Stimulated activated naive CD8-positive, alpha-beta T cell treated with anti-CD3 and anti-CD28 coated beads, Interleukin-15, Interleukin-2, amounts not matched to agents 100 ng/mL and 50 ng/mL, for 24 hours (primary cell): Measurements from ENCODE around the gene VASN.
A peak's percentile ranks its signal among the peaks of the same experiment; 100 is the strongest.

Experiments used
- H3K27ac Mint-ChIP-seq: one replicate; pipeline ENCODE4 v1.8.0; 2021; ENCODE audit warnings: mild to moderate bottlenecking, mixed read lengths
- H3K27me3 Mint-ChIP-seq: one replicate; pipeline ENCODE4 v1.8.0; 2021; ENCODE audit warnings: mixed read lengths
- H3K36me3 Mint-ChIP-seq: one replicate; pipeline ENCODE4 v1.8.0; 2021; ENCODE audit warnings: low read depth, mixed read lengths
- H3K4me1 Mint-ChIP-seq: one replicate; pipeline ENCODE4 v1.8.0; 2021; ENCODE audit warnings: low read depth, mixed read lengths
- H3K4me3 Mint-ChIP-seq: one replicate; pipeline ENCODE4 v1.8.0; 2021; ENCODE audit warnings: mild to moderate bottlenecking, mixed read lengths
- H3K9me3 Mint-ChIP-seq: one replicate; pipeline ENCODE4 v1.8.0; 2021; ENCODE audit warnings: mixed read lengths

Gene VASN

GRCh38 chr16:4404967-4405696 lies 33.5 kb downstream of the VASN start:
- Mint-ChIP-seq H3K27ac (no peak overlapping the region), H3K4me3 (no peak overlapping the region), H3K36me3 (peaks cover 14% of the 10 kb centered on the region), H3K27me3 (no peaks in the 10 kb centered on the region), H3K4me1 (no peaks in the 10 kb centered on the region), H3K9me3 (no peaks in the 10 kb centered on the region)

GRCh38 chr16:4407543-4408322 lies 36.1 kb downstream of the VASN start:
- no peak overlapping the region for H3K27ac Mint-ChIP-seq
- no peaks in the 10 kb centered on the region for H3K27me3 Mint-ChIP-seq
- no peak overlapping the region for H3K4me3 Mint-ChIP-seq
- no peaks in the 10 kb centered on the region for H3K9me3 Mint-ChIP-seq
- peaks cover 24% of the 10 kb centered on the region for H3K36me3 Mint-ChIP-seq
- H3K4me1 Mint-ChIP-seq, result peaks cover 10% of the 10 kb centered on the region

GRCh38 chr16:4408323-4408690 lies 36.7 kb downstream of the VASN start:
- H3K36me3 Mint-ChIP-seq, result peaks cover 24% of the 10 kb centered on the region
- H3K27ac Mint-ChIP-seq, result no peak overlapping the region
- no peak overlapping the region for H3K4me3 Mint-ChIP-seq
- H3K27me3 Mint-ChIP-seq, result no peaks in the 10 kb centered on the region
- peaks cover 16% of the 10 kb centered on the region for H3K4me1 Mint-ChIP-seq
- no peaks in the 10 kb centered on the region for H3K9me3 Mint-ChIP-seq

GRCh38 chr16:4409081-4409932 lies 37.7 kb downstream of the VASN start:
- H3K27me3 Mint-ChIP-seq, result no peaks in the 10 kb centered on the region
- no peak overlapping the region for H3K27ac Mint-ChIP-seq
- H3K9me3 Mint-ChIP-seq, result no peaks in the 10 kb centered on the region
- peaks cover 24% of the 10 kb centered on the region for H3K36me3 Mint-ChIP-seq
- no peak overlapping the region for H3K4me3 Mint-ChIP-seq
- H3K4me1 Mint-ChIP-seq, result peaks cover 24% of the 10 kb centered on the region

- Mint-ChIP-seq H3K27me3 (no peaks in the 10 kb centered on the region), H3K4me3 (no peak overlapping the region), H3K27ac (no peak overlapping the region), H3K9me3 (no peaks in the 10 kb centered on the region), H3K4me1 (peaks cover 36% of the 10 kb centered on the region), H3K36me3 (peaks cover 29% of the 10 kb centered on the region)
Observed at GRCh38 chr16:4410335-4411075, 38.9 kb downstream of the VASN start.

- Mint-ChIP-seq H3K27me3 (no peaks in the 10 kb centered on the region), H3K36me3 (peaks cover 31% of the 10 kb centered on the region), H3K4me1 (peaks cover 40% of the 10 kb centered on the region), H3K27ac (no peak overlapping the region), H3K4me3 (no peak overlapping the region), H3K9me3 (no peaks in the 10 kb centered on the region)
Observed at GRCh38 chr16:4411684-4412083, 40.0 kb downstream of the VASN start.

GRCh38 chr16:4412159-4412558 lies 40.5 kb downstream of the VASN start:
- no peak overlapping the region for H3K27ac Mint-ChIP-seq
- no peak overlapping the region for H3K4me3 Mint-ChIP-seq
- H3K36me3 Mint-ChIP-seq, result peaks cover 31% of the 10 kb centered on the region
- peaks cover 43% of the 10 kb centered on the region for H3K4me1 Mint-ChIP-seq
- no peaks in the 10 kb centered on the region for H3K9me3 Mint-ChIP-seq
- no peaks in the 10 kb centered on the region for H3K27me3 Mint-ChIP-seq

GRCh38 chr16:4412854-4413253 lies 41.2 kb downstream of the VASN start:
- Mint-ChIP-seq H3K27ac (no peak overlapping the region), H3K4me3 (no peak overlapping the region), H3K9me3 (no peaks in the 10 kb centered on the region), H3K4me1 (peaks cover 43% of the 10 kb centered on the region), H3K27me3 (no peaks in the 10 kb centered on the region), H3K36me3 (peaks cover 31% of the 10 kb centered on the region)

- Mint-ChIP-seq H3K9me3 (no peaks in the 10 kb centered on the region), H3K27me3 (no peaks in the 10 kb centered on the region), H3K36me3 (peaks cover 27% of the 10 kb centered on the region), H3K4me3 (peak overlapping the region; percentile 92), H3K4me1 (peaks cover 43% of the 10 kb centered on the region), H3K27ac (peak overlapping the region; percentile 73)
Observed at GRCh38 chr16:4414187-4414917, 42.7 kb downstream of the VASN start.

- Mint-ChIP-seq H3K27ac (peak overlapping the region; percentile 92), H3K4me1 (peaks cover 40% of the 10 kb centered on the region), H3K9me3 (no peaks in the 10 kb centered on the region), H3K27me3 (no peaks in the 10 kb centered on the region), H3K4me3 (peak overlapping the region; percentile 92), H3K36me3 (peaks cover 22% of the 10 kb centered on the region)
Observed at GRCh38 chr16:4415538-4416199, 44.0 kb downstream of the VASN start.

- Mint-ChIP-seq H3K27ac (peak within 1 kb of the TSS; percentile 92), H3K27me3 (no peaks in the 10 kb centered on the region), H3K4me3 (peak within 1 kb of the TSS; percentile 92), H3K9me3 (no peaks in the 10 kb centered on the region), H3K4me1 (peaks cover 37% of the 10 kb centered on the region), H3K36me3 (peaks cover 14% of the 10 kb centered on the region)
Observed at GRCh38 chr16:4416200-4417032, 44.8 kb downstream of the VASN start, which contains the start of gene CORO7. TSS of gene CORO7 (minus strand) at chr16:4416596. CDS start at chr16:4416518, 78 bp downstream.

- Mint-ChIP-seq H3K4me3 (no peak overlapping the region), H3K27me3 (no peaks in the 10 kb centered on the region), H3K36me3 (peaks cover 7% of the 10 kb centered on the region), H3K9me3 (no peaks in the 10 kb centered on the region), H3K27ac (no peak overlapping the region), H3K4me1 (peaks cover 21% of the 10 kb centered on the region)
Observed at GRCh38 chr16:4419402-4419959, 47.8 kb downstream of the VASN start.
